NCI-H460 (cell line): ENCODE results near the gene NTHL1. TPM values are rescaled to one million over a fixed set of nuclear protein-coding genes. Genes with fewer than 3 reads are reported as not detected.

ENCODE experiments used
- DNase-seq: peaks from one replicate; pipeline ENCODE4 v3.0.0-alpha.2; 2016; ENCODE audit warnings: low read depth; ENCODE audit errors: extremely low read depth
- total RNA-seq: library from RNA; depleted of rRNA; stranded (reverse); fragments of >200 nt; shearing (Covaris generic); gene quantifications from 2 replicates; pipeline ENCODE4 v1.2.3, GENCODE V29; 2014

NTHL1 gene
- total RNA-seq, 1 experiment from 2014 or later = 18.0 TPM

GRCh38 chr16:2031081-2031577 is 16.5 kb downstream of the NTHL1 start:
- DNase-seq = no peak

GRCh38 chr16:2030036-2030435 is 17.6 kb downstream of the NTHL1 start:
- no peak for DNase-seq

GRCh38 chr16:2029350-2029749 is 18.3 kb downstream of the NTHL1 start:
- DNase-seq = no peak

- no peak for DNase-seq
These were observed 18.9 kb downstream of the NTHL1 start for GRCh38 chr16:2028620-2029220.

GRCh38 chr16:2028146-2028545 is 19.5 kb downstream of the NTHL1 start:
- no peak for DNase-seq

- DNase-seq = no peak
These were observed 20.3 kb downstream of the NTHL1 start for GRCh38 chr16:2027024-2028010.

- DNase-seq = no peak
These were observed 21.1 kb downstream of the NTHL1 start, which contains the start of gene NHERF2 for GRCh38 chr16:2026461-2027023. TSS of gene NHERF2 (plus strand) at chr16:2026902. CDS start at chr16:2027006, 104 bp downstream.

GRCh38 chr16:2025878-2026460 is 21.7 kb downstream of the NTHL1 start:
- DNase-seq = no peak

GRCh38 chr16:2025251-2025650 is 22.4 kb downstream of the NTHL1 start:
- DNase-seq = no peak

- no peak for DNase-seq
These were observed 23.6 kb downstream of the NTHL1 start for GRCh38 chr16:2024032-2024420.

GRCh38 chr16:2023092-2024031 is 24.3 kb downstream of the NTHL1 start:
- peak; percentile 89 for DNase-seq

GRCh38 chr16:2022723-2023091 is 24.9 kb downstream of the NTHL1 start:
- DNase-seq = no peak

- no peak for DNase-seq
These were observed 27.5 kb downstream of the NTHL1 start for GRCh38 chr16:2019921-2020831.

GRCh38 chr16:2019518-2019920 is 28.1 kb downstream of the NTHL1 start, which contains the start of gene NPW:
TSS of gene NPW (plus strand) at chr16:2019785.
- DNase-seq = no peak

- no peak for DNase-seq
These were observed 31.2 kb downstream of the NTHL1 start for GRCh38 chr16:2016407-2016922.

- no peak for DNase-seq
These were observed 31.8 kb downstream of the NTHL1 start for GRCh38 chr16:2015947-2016208.

GRCh38 chr16:2015117-2015946 is 32.3 kb downstream of the NTHL1 start:
- DNase-seq = peak; percentile 96

GRCh38 chr16:2013527-2013926 is 34.1 kb downstream of the NTHL1 start:
- no peak for DNase-seq
